Erythroblast (primary cell): ENCODE results near the gene DUSP19.
A peak's percentile ranks its signal among the peaks of the same experiment; 100 is the strongest.

Experiments
- GATA1 ChIP-seq: IDR thresholded peaks from 2 replicates; pipeline ENCODE4 v1.6.1; 2011; ENCODE audit warnings: low read depth, mild to moderate bottlenecking, control low read depth, low read length, moderate library complexity
- POLR2A ChIP-seq: IDR thresholded peaks from 2 replicates; pipeline ENCODE4 v1.6.1; 2011; ENCODE audit warnings: mild to moderate bottlenecking, low read length

- TF ChIP-seq POLR2A (peak; percentile 79), GATA1 (no peak)
Measured at GRCh38 chr2:183124222-183124956, 45.8 kb downstream of the DUSP19 start, which contains the start of gene NUP35.
